HG03571 (cell line): ENCODE measurements around the gene NLGN3.

Source experiments
- ATAC-seq: cut with Tn5 transposase; IDR thresholded peaks from one replicate; pipeline ENCODE4 v1.9.1; 2021; ENCODE audit not compliant: unreplicated experiment

NLGN3 gene

DNA sequence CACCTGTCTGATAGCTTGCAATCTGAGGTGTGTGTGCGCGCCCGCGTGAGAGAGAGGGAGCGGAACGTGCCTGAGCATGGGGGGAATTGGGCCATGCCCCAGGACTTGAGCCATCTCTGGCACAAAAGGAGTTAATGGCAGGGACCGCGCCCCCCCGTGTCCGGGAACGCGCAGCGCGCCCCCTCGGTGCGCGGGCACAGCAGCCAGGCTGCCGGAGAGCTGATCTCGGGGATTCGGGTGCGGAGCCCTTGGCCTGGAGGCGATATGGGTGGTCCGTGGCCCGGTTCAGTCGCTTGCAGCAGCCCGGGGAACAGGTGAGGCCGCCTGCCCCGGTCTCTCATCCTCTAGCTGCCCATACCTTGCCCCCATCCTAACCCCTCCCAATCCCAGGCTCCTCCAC, at the start of gene NLGN3:
Gene NLGN3 (plus strand): TSS at position 191 of the 400 bp plus-strand sequence. CDS start 2,909 bp downstream, outside the sequence.
- no peak for ATAC-seq

DNA sequence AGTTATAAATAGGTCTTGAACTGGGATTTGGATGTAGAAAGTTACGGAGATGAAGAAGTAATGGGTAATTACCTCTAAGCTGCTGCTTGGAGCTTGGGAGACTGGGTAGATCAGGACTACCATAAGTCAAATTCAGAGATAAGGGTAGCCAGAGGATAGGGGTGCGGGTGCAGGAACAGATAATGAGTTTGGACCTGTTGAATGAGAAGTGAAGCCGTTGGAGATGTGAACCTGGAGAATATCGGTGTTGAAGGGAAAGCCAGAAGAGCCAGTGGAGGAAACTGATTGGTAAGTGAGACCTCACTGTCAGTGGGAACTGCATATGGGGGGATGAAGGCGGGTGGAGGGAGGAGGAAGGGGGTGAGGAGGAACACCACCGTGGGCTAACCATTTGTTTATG, 49.6 kb upstream of the NLGN3 start:
- no peak for ATAC-seq

DNA sequence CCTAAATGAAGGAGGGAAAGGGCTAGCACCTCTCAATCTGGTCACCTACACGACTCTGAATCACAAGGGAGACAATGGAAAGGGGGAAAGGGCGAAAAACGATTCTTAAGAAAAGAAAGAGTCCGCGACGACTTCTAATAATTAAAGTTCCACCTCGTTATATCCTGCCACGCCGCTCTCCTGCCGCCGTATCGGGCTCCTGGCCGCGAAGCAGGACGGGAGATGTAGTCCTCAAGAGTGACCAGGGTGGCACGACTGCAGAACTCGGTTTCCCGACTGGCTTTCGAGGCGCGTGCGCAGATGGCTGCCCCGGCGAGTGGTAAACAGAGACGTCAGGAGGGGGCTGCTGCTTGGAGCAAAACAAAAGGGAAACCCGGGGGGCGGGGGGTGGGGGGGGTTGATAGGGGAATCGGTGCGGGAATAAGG, 49.1 kb upstream of the NLGN3 start, which contains the start of gene FOXO4:
Gene FOXO4 (plus strand): TSS at position 297 of the 426 bp plus-strand sequence. CDS start 678 bp downstream, outside the sequence.
- ATAC-seq = peak; percentile 91

DNA sequence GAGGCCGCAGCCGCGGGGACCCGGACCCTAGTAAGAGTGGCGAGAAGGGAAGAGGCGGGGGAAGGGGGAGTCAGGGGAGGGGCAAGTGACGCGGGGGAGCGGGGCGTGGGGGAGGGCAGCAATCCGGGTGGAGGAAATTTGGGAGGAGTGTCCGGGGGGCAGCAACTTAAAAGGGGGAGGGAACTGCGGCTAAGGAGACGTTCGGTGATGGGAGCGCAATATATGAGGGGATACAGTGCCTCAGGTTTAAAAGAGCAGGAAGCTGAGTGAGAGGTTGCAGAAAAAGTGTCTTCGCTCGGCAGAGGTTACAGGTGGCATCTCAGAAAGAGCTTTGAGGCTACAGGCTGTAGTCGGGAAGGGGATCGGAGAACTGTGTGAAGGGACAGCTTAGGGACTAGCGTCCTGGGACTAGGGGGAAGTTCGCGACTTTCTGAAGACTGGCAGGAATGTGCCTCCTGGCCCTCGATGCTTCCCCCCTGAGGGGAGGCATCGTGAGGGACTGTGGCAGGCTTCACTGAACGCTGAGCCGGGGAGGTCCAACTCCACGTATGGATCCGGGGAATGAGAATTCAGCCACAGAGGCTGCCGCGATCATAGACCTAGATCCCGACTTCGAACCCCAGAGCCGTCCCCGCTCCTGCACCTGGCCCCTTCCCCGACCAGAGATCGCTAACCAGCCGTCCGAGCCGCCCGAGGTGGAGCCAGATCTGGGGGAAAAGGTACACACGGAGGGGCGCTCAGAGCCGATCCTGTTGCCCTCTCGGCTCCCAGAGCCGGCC, 48.5 kb upstream of the NLGN3 start:
- ATAC-seq = peak; percentile 22

DNA sequence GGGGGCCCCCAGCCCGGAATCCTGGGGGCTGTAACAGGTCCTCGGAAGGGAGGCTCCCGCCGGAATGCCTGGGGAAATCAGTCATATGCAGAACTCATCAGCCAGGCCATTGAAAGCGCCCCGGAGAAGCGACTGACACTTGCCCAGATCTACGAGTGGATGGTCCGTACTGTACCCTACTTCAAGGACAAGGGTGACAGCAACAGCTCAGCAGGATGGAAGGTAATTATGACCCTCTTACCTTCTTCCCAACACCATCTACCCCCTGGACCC, 47.9 kb upstream of the NLGN3 start:
- no peak for ATAC-seq

DNA sequence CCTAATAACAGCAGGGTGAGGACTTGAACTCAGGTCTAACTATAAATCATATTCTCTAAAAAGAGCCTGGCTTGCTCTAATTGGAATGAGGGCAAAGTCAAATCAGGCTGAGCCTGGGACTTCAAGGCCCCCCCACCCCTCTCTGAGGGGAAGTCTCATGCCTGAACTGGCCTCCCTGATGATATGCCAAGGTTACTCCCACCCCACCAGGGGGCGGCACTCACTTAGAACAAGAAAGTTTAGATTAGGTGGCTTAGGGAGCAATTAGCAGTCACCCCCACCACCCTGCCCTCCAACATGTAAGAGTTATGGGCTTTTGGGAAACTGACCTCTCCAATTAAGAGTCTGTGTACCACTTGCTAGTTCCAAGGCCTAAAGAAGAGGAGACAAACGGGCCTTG, 46.3 kb upstream of the NLGN3 start:
- no peak for ATAC-seq

DNA sequence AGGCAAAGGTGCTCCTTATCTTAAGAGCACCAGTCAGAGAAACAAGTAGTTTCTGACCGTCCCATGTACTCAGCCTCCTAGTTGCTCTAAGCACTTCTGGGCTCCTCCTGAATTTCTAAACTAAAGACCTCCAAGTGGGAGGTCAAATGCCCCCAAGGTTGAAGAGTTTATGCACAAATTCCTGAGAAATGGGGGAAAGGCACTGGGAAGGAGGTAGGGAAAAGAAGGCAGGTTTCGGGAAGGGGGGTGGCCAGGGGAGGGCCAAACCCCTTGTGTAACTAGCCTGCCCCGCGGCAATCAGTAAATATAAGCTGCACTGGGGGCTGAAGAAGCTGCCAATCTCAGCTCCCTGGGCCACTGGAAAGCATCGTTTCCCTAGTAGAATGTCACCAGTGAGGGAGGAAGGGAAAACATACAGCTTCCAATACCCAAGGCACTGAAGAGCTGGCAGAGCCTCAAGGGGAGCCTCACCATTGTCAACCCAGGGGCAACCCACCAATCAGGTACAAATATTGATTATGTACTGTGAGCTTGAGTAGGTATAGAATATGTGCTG, 45.6 kb upstream of the NLGN3 start:
- no peak for ATAC-seq

DNA sequence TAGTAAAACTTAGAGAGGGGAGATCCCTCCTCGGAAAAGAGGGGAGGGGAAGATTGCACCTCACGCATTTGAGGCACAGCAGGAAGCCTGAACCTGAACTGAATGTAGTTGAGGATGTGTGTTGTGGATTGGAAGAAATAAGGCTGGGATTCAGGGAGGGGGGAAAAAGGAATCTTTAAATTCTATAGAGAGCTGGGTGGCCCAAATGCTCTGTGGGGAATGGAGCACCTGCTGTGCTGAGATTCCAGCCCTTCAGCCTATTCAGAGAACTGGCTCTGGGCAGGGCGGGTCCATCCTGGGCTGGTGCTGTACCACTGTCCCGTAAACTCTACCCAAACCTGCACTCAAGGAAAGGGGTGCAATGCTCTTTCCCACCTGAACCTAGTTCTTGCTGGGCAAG, 44.9 kb upstream of the NLGN3 start:
- ATAC-seq = no peak

DNA sequence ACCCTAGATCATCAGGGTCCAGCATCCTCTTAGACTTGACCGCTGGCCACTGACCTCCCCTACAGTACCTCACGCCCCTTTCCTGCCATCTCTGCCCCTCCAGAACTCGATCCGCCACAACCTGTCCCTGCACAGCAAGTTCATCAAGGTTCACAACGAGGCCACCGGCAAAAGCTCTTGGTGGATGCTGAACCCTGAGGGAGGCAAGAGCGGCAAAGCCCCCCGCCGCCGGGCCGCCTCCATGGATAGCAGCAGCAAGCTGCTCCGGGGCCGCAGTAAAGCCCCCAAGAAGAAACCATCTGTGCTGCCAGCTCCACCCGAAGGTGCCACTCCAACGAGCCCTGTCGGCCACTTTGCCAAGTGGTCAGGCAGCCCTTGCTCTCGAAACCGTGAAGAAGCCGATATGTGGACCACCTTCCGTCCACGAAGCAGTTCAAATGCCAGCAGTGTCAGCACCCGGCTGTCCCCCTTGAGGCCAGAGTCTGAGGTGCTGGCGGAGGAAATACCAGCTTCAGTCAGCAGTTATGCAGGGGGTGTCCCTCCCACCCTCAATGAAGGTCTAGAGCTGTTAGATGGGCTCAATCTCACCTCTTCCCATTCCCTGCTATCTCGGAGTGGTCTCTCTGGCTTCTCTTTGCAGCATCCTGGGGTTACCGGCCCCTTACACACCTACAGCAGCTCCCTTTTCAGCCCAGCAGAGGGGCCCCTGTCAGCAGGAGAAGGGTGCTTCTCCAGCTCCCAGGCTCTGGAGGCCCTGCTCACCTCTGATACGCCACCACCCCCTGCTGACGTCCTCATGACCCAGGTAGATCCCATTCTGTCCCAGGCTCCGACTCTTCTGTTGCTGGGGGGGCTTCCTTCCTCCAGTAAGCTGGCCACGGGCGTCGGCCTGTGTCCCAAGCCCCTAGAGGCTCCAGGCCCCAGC, 43.8 kb upstream of the NLGN3 start:
- no peak for ATAC-seq

DNA sequence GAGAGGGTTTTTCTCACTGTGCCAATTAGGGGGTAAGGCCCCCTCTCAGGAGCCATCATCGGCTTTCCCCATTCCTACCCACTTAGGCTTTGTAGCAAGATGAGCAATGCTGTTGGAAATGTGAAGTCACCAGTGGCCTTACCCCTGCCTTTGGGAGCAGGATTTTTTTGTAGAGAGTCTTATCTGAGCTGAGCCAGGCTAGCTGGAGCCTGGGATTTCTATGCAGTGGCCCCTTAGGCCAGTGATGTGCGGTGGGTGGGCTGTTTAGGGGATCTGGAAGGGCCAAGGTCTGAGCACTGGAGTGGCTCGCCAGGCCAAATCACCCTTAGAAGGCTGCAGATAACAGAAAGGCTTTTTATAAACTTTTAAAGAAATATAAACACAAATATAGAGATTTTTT, 42.3 kb upstream of the NLGN3 start:
- no peak for ATAC-seq

DNA sequence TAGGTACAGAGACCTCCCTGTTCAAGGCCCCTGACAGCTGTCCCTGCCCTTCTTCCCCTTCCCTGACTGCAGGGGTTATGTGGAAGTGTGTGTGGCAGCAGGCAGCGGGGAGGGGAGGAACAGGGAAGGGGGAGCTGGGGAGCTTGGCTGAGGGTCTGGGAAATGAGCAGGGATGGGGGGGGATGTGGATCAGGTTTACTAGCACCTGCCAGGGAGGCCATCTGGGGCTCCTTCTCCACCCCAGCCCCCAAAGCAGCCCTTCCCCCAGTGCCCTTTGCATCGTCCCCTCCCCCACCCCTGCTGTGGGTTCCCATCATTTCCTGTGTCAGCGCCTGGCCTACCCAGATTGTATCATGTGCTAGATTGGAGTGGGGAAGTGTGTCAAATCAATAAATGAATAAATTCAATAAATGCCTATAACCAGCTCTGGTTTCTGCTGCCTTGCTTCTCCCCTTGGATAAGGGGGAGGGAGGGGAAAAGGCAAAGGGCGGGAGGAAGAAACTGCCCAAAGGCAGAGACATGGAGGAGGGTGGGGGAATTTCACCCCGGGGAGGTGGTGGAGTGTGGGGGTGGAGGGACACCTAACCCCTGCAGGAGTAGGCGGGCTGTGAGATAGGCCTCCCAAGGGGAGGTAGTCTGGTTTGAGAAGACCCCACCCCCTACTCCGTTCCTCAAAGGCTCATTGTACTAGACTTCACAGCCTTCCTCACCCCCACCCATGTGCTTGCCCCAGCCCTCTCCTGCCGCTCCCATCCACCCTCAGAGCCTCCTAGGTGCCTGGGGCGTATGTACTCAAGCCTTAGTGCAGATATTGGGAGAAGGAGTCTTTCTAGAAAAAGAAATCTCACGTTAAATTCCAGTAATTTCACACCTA, 41.3 kb upstream of the NLGN3 start:
- no peak for ATAC-seq

DNA sequence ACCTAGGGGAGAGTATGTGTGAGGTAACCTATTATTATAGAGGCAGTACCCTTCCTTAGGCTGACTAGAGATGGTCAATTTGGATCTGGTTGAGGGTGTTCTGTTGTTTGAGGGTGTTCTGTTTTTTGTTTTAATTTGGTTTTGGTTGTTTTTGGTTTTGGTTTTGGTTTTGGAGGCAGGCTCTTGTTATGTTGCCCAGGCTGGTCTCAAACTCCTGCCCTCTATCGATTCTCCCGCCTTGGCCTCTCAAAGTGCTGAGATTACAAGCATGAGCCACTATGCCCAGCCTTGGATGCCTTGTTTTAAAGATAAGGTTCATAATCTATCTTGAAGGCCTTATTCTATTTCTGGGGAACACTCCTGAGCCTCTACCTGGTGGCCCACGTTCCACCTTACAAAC, 39.0 kb upstream of the NLGN3 start:
- no peak for ATAC-seq

DNA sequence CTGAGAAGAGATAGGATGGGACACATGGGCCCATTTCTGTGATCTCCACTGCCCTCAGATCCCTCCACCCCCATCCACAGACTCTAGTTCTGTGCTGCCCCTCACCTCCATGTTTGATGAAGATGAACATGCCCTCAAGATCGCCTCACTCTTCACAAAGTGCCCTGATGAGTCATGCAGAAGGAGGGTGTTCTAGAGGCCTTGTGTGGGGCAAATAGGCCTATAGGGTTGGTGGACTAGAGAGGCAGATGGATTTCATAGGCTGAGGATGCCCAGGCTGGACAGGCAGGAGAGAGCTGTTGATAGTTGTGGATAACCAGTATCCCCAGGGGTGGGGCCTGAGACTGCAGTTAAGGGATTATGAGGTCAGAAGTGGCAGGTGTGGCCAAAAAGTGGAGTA, 38.2 kb upstream of the NLGN3 start, which contains the start of gene CXorf65:
Gene CXorf65 (minus strand): TSS at position 314 of the 400 bp plus-strand sequence. CDS start 184 bp downstream, at position 130.
- no peak for ATAC-seq

DNA sequence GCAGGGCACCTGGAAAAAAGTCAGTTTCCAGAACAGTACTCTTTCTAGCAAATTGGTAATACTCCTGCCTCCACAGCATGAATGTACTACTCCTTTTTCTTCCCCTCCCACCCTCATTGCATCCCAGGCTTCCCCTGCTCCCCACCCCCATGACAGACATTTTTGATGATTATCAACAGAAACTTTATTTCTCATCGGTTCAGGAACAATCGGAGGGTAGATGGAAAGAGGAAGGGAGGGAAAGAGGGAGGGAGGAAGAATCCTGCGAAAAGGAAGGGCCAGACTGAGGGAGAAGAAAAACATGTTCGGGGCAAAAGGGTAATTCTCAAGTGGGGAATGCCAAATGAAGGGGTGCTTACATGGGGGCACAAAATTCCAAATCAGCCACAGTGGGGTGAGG, 37.4 kb upstream of the NLGN3 start:
- no peak for ATAC-seq

DNA sequence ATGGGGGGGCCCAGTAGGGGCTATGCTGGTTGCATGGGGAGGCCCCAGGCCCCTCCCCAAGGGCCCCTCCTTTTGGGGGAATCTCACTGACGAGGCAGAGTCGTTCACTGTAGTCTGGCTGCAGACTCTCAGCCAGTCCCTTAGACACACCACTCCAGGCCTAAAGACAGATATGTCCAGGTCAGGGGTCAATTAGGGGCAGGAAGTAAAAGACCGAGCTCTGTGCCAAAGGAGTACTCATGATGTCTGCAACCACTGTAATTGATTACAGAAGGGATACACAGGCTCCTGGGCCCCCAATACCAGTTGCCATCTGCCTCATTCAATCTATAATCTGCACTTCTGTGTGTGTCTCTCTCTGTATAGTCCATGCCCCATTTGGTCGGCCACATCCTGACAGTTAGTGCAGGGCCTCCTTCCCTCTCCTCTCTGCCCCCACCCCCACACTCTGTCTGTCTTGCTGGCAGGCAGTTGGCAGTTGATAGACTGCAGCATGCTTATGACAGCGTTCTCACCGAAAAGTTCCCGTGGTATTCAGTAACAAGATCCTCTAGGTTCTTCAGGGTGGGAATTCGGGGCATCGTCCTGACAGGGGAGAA, 36.8 kb upstream of the NLGN3 start:
- no peak for ATAC-seq

DNA sequence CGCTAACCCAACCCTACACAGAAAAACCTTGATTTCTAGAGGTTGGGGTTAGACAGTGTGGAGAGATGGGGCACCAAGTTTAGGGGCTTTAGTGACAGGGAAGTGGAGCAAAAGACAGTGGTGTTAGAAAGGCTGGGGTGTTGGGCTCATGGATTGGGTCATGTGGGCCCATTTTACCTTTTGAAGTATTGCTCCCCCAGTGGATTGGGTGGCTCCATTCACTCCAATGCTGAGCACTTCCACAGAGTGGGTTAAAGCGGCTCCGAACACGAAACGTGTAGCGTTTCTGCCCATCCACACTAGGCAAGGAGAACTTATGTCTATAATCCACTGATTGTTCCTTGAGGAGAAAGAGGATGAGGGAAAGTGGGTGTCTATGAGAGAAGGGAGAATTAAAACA, 35.6 kb upstream of the NLGN3 start:
- ATAC-seq = no peak

DNA sequence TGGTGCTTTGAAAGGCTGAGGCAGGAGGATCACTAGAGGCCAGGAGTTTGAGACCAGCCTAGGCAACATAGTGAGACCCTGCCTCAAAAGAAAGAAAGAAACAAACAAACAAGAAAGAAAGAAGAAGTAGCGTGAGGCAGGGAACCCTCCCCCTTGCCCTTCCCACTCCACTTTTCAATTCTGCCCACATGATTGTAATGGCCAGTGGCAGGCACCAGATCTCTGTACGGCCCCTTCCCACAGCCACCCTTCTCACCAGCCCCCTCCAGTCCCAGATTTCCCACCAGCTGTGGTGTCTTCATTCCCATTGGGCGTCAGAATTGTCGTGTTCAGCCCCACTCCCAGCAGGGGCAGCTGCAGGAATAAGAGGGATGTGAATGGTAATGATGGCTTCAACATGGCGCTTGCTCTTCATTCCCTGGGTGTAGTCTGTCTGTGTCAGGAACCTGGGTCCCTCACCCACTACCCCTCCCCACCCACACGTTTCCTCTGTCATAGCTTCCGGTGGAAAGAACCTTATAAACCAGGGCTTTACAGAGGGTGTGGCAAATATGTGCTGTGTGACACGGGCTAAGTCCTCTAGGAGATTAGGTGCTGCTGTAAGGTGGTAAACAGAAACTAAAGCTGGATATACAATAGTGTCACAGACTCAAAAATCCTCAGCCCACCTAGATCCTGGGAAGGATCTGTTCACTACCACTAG, 33.3 kb upstream of the NLGN3 start, which contains the start of gene IL2RG:
Gene IL2RG (minus strand): TSS at position 437 of the 703 bp plus-strand sequence. CDS start 38 bp downstream, at position 399.
- peak; percentile 94 for ATAC-seq

DNA sequence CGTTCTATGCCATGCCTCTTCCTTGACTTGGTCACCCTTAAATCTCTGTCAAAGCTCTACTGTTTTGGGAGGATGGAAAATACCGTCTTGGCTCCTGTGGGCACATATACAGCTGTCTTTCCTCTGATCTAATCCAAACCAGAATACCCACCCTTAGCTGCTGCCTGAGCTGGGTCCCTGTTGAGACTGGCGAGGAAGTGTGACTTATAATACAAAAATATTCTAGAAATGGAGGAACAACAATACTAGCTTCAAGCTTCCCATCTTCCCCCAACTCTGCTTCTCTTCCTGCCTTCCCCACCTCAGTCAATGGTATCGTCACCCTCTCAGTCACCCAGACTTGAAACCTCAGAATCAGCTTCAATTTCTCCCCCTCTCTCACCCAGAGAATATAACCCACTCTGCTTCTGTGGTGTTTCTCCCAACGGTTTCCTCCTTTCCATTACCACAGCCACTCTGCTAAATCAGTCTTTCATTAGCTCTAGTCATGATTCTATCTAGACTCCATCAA, 32.7 kb upstream of the NLGN3 start:
- ATAC-seq = peak; percentile 24

DNA sequence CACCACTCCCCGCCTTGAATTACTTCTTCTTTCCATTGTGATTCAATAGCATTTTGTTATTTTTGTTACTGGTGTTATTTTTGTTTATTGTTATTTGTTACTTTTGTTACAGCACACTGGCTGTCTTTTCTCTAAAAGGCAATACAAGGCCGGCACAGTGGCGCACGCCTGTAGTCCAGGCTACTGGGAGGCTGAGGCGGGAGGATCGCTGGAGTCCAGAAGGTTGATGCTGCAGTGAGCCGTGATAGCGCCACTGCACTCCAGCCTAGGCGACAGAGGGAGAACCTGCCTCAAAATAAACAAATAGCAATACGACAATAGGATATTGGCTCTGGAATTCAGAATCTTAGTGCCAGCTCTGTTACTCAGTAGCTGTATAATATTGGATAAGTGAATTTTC, 27.3 kb upstream of the NLGN3 start:
- no peak for ATAC-seq
